Skin of body (tissue), 2 donors: Measurements from ENCODE around the gene TLR9. TPM values are rescaled to one million over a fixed set of nuclear protein-coding genes. Genes with fewer than 3 reads are reported as not detected.

ENCODE experiments used
- DNase-seq: peaks from one replicate; lab custom pipeline; 2025; lab: John Stamatoyannopoulos, UW
- total RNA-seq: library from RNA; depleted of rRNA; stranded (reverse); fragments of >200 nt; gene quantifications from one replicate; pipeline ENCODE4 v1.2.3, GENCODE V29; 2014

The TLR9 gene
- total RNA-seq, 1 donor from 2014 or later, result not detected

- DNase-seq, result no peak
Measured at GRCh38 chr3:52231502-52232278, 6.2 kb upstream of the TLR9 start.

GRCh38 chr3:52230889-52231499 lies 5.5 kb upstream of the TLR9 start:
- no peak for DNase-seq

GRCh38 chr3:52230461-52230860 lies 5.0 kb upstream of the TLR9 start:
- DNase-seq, result no peak

- no peak for DNase-seq
Measured at GRCh38 chr3:52229656-52230055, 4.2 kb upstream of the TLR9 start.

- no peak for DNase-seq
Measured at GRCh38 chr3:52228751-52229291, 3.4 kb upstream of the TLR9 start.

GRCh38 chr3:52228266-52228665 lies 2.8 kb upstream of the TLR9 start:
- DNase-seq, result no peak

- no peak for DNase-seq
Measured at GRCh38 chr3:52227766-52228165, 2.3 kb upstream of the TLR9 start.

- DNase-seq, result no peak
Measured at GRCh38 chr3:52227117-52227516, 1.7 kb upstream of the TLR9 start.

- no peak for DNase-seq
Measured at GRCh38 chr3:52226229-52226817, 878 bp upstream of the TLR9 start.

- DNase-seq, result no peak
Measured at GRCh38 chr3:52223449-52224408, 1.7 kb downstream of the TLR9 start.

- no peak for DNase-seq
Measured at GRCh38 chr3:52222319-52223221, 2.9 kb downstream of the TLR9 start.

- no peak for DNase-seq
Measured at GRCh38 chr3:52221563-52222318, 3.7 kb downstream of the TLR9 start.

- no peak for DNase-seq
Measured at GRCh38 chr3:52221141-52221562, 4.3 kb downstream of the TLR9 start.

- DNase-seq, result peak; percentile 63
Measured at GRCh38 chr3:52220380-52221026, 4.9 kb downstream of the TLR9 start.

- DNase-seq, result no peak
Measured at GRCh38 chr3:52218937-52219650, 6.4 kb downstream of the TLR9 start.

GRCh38 chr3:52218454-52218853 lies 7.0 kb downstream of the TLR9 start:
- no peak for DNase-seq

GRCh38 chr3:52218026-52218425 lies 7.4 kb downstream of the TLR9 start:
- DNase-seq, result no peak

GRCh38 chr3:52217409-52217805 lies 8.0 kb downstream of the TLR9 start:
- no peak for DNase-seq
